ENCODE data around the gene LAMTOR4. TPM values are rescaled to one million over a fixed set of nuclear protein-coding genes. Genes with fewer than 3 reads are reported as not detected.

Gene LAMTOR4
- total and polyA plus RNA-seq, 2 of the 13 experiments (the other 11 are each of a cell fraction or from before 2014, with no cell fraction given): 115 to 118 TPM

DNA sequence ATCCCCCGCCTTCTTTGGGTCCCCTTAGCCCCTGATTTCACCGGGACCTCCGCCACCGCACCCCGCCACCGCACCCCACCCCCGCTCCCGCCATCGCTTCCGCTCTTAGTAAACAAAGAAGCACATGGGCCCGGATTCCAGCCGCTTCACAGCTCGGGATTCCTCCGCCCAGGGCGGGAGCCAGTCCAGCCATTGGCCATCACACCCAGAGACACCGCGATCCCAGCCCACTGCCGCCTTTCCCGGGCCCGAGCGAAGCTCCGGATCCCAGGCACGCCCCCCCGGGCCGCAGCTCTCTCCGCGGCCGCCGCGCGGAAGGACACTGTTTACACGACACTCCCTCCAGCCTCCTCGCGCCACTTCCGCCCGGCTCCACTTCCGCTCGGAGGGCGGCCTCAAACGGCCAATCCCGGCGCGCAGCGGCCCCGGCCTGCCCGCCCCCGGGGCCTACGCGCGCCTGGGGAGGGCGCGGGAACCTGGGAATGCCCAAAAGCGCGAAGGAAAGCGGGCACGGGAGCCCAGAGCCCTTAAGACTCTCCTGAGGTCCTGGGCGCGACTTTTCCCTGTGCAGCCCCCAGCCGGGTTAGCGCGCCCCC, 48.2 kb upstream of the LAMTOR4 start (continued):
- TF ChIP-seq, protein P1, sequence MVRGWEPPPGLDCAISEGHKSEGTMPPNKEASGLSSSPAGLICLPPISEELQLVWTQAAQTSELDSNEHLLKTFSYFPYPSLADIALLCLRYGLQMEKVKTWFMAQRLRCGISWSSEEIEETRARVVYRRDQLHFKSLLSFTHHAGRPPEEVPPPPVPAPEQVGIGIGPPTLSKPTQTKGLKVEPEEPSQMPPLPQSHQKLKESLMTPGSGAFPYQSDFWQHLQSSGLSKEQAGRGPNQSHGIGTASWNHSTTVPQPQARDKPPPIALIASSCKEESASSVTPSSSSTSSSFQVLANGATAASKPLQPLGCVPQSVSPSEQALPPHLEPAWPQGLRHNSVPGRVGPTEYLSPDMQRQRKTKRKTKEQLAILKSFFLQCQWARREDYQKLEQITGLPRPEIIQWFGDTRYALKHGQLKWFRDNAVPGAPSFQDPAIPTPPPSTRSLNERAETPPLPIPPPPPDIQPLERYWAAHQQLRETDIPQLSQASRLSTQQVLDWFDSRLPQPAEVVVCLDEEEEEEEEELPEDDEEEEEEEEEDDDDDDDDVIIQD (CRISPR knock-in tag; IDR thresholded peaks at IDR 0.05; ENCODE audit: low read depth): peak; percentile 45; the same call in 1 of the 2 replicates
- TF ChIP-seq, protein P2, sequence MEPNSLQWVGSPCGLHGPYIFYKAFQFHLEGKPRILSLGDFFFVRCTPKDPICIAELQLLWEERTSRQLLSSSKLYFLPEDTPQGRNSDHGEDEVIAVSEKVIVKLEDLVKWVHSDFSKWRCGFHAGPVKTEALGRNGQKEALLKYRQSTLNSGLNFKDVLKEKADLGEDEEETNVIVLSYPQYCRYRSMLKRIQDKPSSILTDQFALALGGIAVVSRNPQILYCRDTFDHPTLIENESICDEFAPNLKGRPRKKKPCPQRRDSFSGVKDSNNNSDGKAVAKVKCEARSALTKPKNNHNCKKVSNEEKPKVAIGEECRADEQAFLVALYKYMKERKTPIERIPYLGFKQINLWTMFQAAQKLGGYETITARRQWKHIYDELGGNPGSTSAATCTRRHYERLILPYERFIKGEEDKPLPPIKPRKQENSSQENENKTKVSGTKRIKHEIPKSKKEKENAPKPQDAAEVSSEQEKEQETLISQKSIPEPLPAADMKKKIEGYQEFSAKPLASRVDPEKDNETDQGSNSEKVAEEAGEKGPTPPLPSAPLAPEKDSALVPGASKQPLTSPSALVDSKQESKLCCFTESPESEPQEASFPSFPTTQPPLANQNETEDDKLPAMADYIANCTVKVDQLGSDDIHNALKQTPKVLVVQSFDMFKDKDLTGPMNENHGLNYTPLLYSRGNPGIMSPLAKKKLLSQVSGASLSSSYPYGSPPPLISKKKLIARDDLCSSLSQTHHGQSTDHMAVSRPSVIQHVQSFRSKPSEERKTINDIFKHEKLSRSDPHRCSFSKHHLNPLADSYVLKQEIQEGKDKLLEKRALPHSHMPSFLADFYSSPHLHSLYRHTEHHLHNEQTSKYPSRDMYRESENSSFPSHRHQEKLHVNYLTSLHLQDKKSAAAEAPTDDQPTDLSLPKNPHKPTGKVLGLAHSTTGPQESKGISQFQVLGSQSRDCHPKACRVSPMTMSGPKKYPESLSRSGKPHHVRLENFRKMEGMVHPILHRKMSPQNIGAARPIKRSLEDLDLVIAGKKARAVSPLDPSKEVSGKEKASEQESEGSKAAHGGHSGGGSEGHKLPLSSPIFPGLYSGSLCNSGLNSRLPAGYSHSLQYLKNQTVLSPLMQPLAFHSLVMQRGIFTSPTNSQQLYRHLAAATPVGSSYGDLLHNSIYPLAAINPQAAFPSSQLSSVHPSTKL (CRISPR knock-in tag; IDR thresholded peaks at IDR 0.05): peak; percentile 79; the same call in 1 of the 2 replicates
- no peak; the same call in 1 of the 2 replicates for TF ChIP-seq ZFP41 (CRISPR knock-in tag; IDR thresholded peaks at IDR 0.05; ENCODE audit: borderline replicate concordance)
- peak; percentile 48; the same call in 1 of the 2 replicates for TF ChIP-seq ZNF143 (CRISPR knock-in tag; IDR thresholded peaks at IDR 0.05)
- no peak for TF ChIP-seq ZFP36 (IDR thresholded peaks at IDR 0.05; ENCODE audit: borderline replicate concordance, low read depth, low read length, partially characterized antibody)
- TF ChIP-seq, protein P3, sequence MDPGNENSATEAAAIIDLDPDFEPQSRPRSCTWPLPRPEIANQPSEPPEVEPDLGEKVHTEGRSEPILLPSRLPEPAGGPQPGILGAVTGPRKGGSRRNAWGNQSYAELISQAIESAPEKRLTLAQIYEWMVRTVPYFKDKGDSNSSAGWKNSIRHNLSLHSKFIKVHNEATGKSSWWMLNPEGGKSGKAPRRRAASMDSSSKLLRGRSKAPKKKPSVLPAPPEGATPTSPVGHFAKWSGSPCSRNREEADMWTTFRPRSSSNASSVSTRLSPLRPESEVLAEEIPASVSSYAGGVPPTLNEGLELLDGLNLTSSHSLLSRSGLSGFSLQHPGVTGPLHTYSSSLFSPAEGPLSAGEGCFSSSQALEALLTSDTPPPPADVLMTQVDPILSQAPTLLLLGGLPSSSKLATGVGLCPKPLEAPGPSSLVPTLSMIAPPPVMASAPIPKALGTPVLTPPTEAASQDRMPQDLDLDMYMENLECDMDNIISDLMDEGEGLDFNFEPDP (CRISPR knock-in tag; conservative IDR thresholded peaks at IDR 0.05): no peak
- TF ChIP-seq, protein P4, sequence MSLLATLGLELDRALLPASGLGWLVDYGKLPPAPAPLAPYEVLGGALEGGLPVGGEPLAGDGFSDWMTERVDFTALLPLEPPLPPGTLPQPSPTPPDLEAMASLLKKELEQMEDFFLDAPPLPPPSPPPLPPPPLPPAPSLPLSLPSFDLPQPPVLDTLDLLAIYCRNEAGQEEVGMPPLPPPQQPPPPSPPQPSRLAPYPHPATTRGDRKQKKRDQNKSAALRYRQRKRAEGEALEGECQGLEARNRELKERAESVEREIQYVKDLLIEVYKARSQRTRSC (CRISPR knock-in tag; IDR thresholded peaks at IDR 0.05; ENCODE audit: low read depth): 0 out of 2 replicates have a peak, but pooled peaks have one; percentile 68
- TF ChIP-seq ZFP62 (CRISPR knock-in tag; IDR thresholded peaks at IDR 0.05): no peak
- TF ChIP-seq ZBTB3 (CRISPR knock-in tag; IDR thresholded peaks at IDR 0.05; ENCODE audit: borderline replicate concordance, low read depth): peak; percentile 30; the same call in 1 of the 2 replicates
- TF ChIP-seq FOXJ3 (CRISPR knock-in tag; IDR thresholded peaks at IDR 0.05; ENCODE audit: borderline replicate concordance): peak; percentile 50; the same call in 1 of the 2 replicates
- TF ChIP-seq POLR2G (IDR thresholded peaks at IDR 0.05; ENCODE audit: low read depth, low read length): peak; percentile 55
- TF ChIP-seq ELF1 (CRISPR knock-in tag; IDR thresholded peaks at IDR 0.05): peak; percentile 83
- no peak for TF ChIP-seq NR1H2 (CRISPR knock-in tag; IDR thresholded peaks at IDR 0.05; ENCODE audit: borderline replicate concordance, low read depth)
- TF ChIP-seq HNRNPLL (IDR thresholded peaks at IDR 0.05; ENCODE audit: low read depth, low read length, poor library complexity, severe bottlenecking): peak; percentile 64
- TF ChIP-seq, protein P5, sequence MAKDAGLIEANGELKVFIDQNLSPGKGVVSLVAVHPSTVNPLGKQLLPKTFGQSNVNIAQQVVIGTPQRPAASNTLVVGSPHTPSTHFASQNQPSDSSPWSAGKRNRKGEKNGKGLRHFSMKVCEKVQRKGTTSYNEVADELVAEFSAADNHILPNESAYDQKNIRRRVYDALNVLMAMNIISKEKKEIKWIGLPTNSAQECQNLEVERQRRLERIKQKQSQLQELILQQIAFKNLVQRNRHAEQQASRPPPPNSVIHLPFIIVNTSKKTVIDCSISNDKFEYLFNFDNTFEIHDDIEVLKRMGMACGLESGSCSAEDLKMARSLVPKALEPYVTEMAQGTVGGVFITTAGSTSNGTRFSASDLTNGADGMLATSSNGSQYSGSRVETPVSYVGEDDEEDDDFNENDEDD (CRISPR knock-in tag; IDR thresholded peaks at IDR 0.05; ENCODE audit: borderline replicate concordance): peak; percentile 91
- peak; percentile 45; the same call in 1 of the 2 replicates for TF ChIP-seq ZSCAN25 (CRISPR knock-in tag; IDR thresholded peaks at IDR 0.05)
- TF ChIP-seq KLF11 (CRISPR knock-in tag; IDR thresholded peaks at IDR 0.05): no peak
- peak; percentile 57; the same call in 1 of the 2 replicates for TF ChIP-seq ZNF768 (CRISPR knock-in tag; IDR thresholded peaks at IDR 0.05)
- no peak for TF ChIP-seq ZNF136 (CRISPR knock-in tag; IDR thresholded peaks at IDR 0.05; ENCODE audit: low read depth)
